Activated naive CD4-positive, alpha-beta T cell treated with Interleukin-2 at 50 U/mL for 16 hours (primary cell): ENCODE data around the gene MCF2.
A peak's percentile ranks its signal among the peaks of the same experiment; 100 is the strongest.
"Not testable (repeated sequence)": the region's sequence is repeated elsewhere in the genome, so short reads cannot be mapped to it uniquely, and the experiment has no call there.

Experiments used
- DNase-seq: peaks from one replicate; pipeline ENCODE4 v3.0.0-alpha.2; 2020

Gene MCF2

GRCh38 chrX:139708067-139708466, at the start of gene MCF2:
Gene MCF2, minus strand, starts transcription at chrX:139708167. Its CDS starts 56,423 bp downstream, at chrX:139651744.
- DNase-seq, result no peak

- DNase-seq, result no peak
These were observed 43.1 kb upstream of the MCF2 start for GRCh38 chrX:139751053-139751452.

GRCh38 chrX:139750390-139750789, 42.4 kb upstream of the MCF2 start:
- DNase-seq, result no peak

- peak; percentile 2 for DNase-seq
These were observed 31.2 kb upstream of the MCF2 start for GRCh38 chrX:139739138-139739537.

- no peak for DNase-seq
These were observed 30.6 kb upstream of the MCF2 start for GRCh38 chrX:139738581-139738980.

GRCh38 chrX:139736151-139736550, 28.2 kb upstream of the MCF2 start:
- no peak for DNase-seq

- DNase-seq, result no peak
These were observed 27.0 kb upstream of the MCF2 start for GRCh38 chrX:139734996-139735395.

GRCh38 chrX:139725720-139726119, 17.8 kb upstream of the MCF2 start:
- no peak for DNase-seq

- no peak for DNase-seq
These were observed 16.7 kb upstream of the MCF2 start for GRCh38 chrX:139724626-139725025.

GRCh38 chrX:139720979-139721378, 13.0 kb upstream of the MCF2 start:
- no peak for DNase-seq

- DNase-seq, result no peak
These were observed 12.2 kb upstream of the MCF2 start for GRCh38 chrX:139720136-139720535.

- no peak for DNase-seq
These were observed 5.3 kb downstream of the MCF2 start for GRCh38 chrX:139702658-139703057.

GRCh38 chrX:139692908-139693307, 15.1 kb downstream of the MCF2 start:
- no peak for DNase-seq

GRCh38 chrX:139692506-139692849, 15.5 kb downstream of the MCF2 start:
- no peak for DNase-seq

GRCh38 chrX:139691843-139692505, 16.0 kb downstream of the MCF2 start:
- no peak for DNase-seq

GRCh38 chrX:139691493-139691842, 16.5 kb downstream of the MCF2 start:
- no peak for DNase-seq

GRCh38 chrX:139685175-139685574, 22.8 kb downstream of the MCF2 start:
- not testable (repeated sequence) for DNase-seq

GRCh38 chrX:139680356-139680755, 27.6 kb downstream of the MCF2 start:
- DNase-seq, result no peak

- no peak for DNase-seq
These were observed 60.4 kb downstream of the MCF2 start for GRCh38 chrX:139647597-139647996.

- DNase-seq, result no peak
These were observed 65.6 kb downstream of the MCF2 start for GRCh38 chrX:139642241-139642927.

- DNase-seq, result no peak
These were observed 67.7 kb downstream of the MCF2 start for GRCh38 chrX:139640259-139640658.

GRCh38 chrX:139639253-139639652, 68.7 kb downstream of the MCF2 start:
- DNase-seq, result no peak

- DNase-seq, result no peak
These were observed 107.9 kb downstream of the MCF2 start for GRCh38 chrX:139600105-139600504.

GRCh38 chrX:139596068-139596467, 111.9 kb downstream of the MCF2 start:
- no peak for DNase-seq

GRCh38 chrX:139585613-139586012, 122.4 kb downstream of the MCF2 start:
- no peak for DNase-seq
